CD4-positive, alpha-beta T cell (primary cell): ENCODE data around the gene ASB6. TPM values are rescaled to one million over a fixed set of nuclear protein-coding genes. Genes with fewer than 3 reads are reported as not detected.

ENCODE experiments used
- ATAC-seq: fragments of 200-7000 bp; cut with Tn5 transposase; one replicate; pipeline ENCODE4 v1.10.0; 2022; ENCODE audit warnings: mild to moderate bottlenecking; ENCODE audit not compliant: poor library complexity
- CTCF ChIA-PET: fragments of 350-600 bp; sonication (Branson Sonifier 250); formaldehyde crosslinking; loops from one replicate; lab custom pipeline; 2021; ENCODE audit warnings: antibody characterized with exemption, inconsistent platforms; lab: Charles Lee
- POLR2A ChIA-PET: fragments of 350-600 bp; sonication (Branson Sonifier 250); formaldehyde crosslinking; loops from one replicate; lab custom pipeline; 2021; ENCODE audit warnings: antibody characterized with exemption, inconsistent platforms; lab: Charles Lee
- DNase-seq, 14 experiments: peaks; one replicate each; pipeline ENCODE4 v3.0.0-alpha.2; 2013 to 2020; ENCODE audit warnings: mixed read lengths in 2 of 14
- H3K27ac ChIP-seq, 2 donors: one replicate each; pipeline versions ENCODE4 v1.5.1 to v1.7.0; 2013; ENCODE audit warnings: low read length in 2 of 2, low read depth in 1 of 2, mild to moderate bottlenecking in 1 of 2
- H3K27me3 ChIP-seq, 2 experiments: 1 replicate in 1 of 2; 2 replicates in 1 of 2; pipeline versions ENCODE4 v1.6.1 to v1.7.0; 2013; ENCODE audit warnings: low read length in 2 of 2, control low read depth in 1 of 2, mild to moderate bottlenecking in 1 of 2, moderate library complexity in 1 of 2; ENCODE audit not compliant: insufficient read depth in 2 of 2, control insufficient read depth in 1 of 2
- H3K36me3 ChIP-seq: one replicate; pipeline ENCODE4 v1.6.1; 2013; ENCODE audit warnings: low read length, control low read depth; ENCODE audit not compliant: insufficient read depth
- H3K4me1 ChIP-seq: one replicate; pipeline ENCODE4 v1.6.1; 2013; ENCODE audit warnings: low read length, control low read depth; ENCODE audit not compliant: insufficient read depth
- H3K4me3 ChIP-seq: one replicate; pipeline ENCODE4 v1.5.1; 2013; ENCODE audit warnings: mild to moderate bottlenecking, low read length, moderate library complexity
- H3K9me3 ChIP-seq, 2 experiments: 1 replicate in 1 of 2; 2 replicates in 1 of 2; pipeline versions ENCODE4 v1.6.1 to v1.7.0; 2013; ENCODE audit warnings: low read length in 2 of 2, mild to moderate bottlenecking in 2 of 2, control low read depth in 1 of 2, moderate library complexity in 1 of 2; ENCODE audit not compliant: control insufficient read depth in 1 of 2, insufficient read depth in 1 of 2
- H3K27ac Mint-ChIP-seq: one replicate; pipeline ENCODE4 v1.8.0; 2020; ENCODE audit warnings: mixed read lengths
- H3K27me3 Mint-ChIP-seq: one replicate; pipeline ENCODE4 v1.8.0; 2021; ENCODE audit warnings: mixed read lengths
- H3K36me3 Mint-ChIP-seq: one replicate; pipeline ENCODE4 v1.8.0; 2021; ENCODE audit warnings: low read depth, mixed read lengths
- H3K4me1 Mint-ChIP-seq: one replicate; pipeline ENCODE4 v1.8.0; 2021; ENCODE audit warnings: low read depth, mixed read lengths
- H3K4me3 Mint-ChIP-seq: one replicate; pipeline ENCODE4 v1.8.0; 2020; ENCODE audit warnings: mild to moderate bottlenecking, mixed read lengths
- H3K9me3 Mint-ChIP-seq: one replicate; pipeline ENCODE4 v1.8.0; 2020; ENCODE audit warnings: mixed read lengths
- intact Hi-C, 2 experiments: fragments of 100-400 bp; cut with DNase I in 1 of 2; cut with micrococcal nuclease in 1 of 2; formaldehyde crosslinking; loops; one replicate each; pipeline versions ENCODE4 v1.15.1 to v1.9.0; 2023 to 2025; cut with DNase I, micrococcal nuclease
- total RNA-seq, 174 experiments: library from RNA in 2 of 174; stranded (reverse) in 2 of 174; gene quantifications; one replicate each; pipeline ENCODE4 v1.2.3 and lab custom pipeline; 2021 to 2026
- TF ChIP-seq, protein P1 (sequence below): fragments of 200-600 bp; IDR thresholded peaks from one replicate; pipeline ENCODE4 v1.8.0; 2022; ENCODE audit warnings: antibody characterized with exemption, mild to moderate bottlenecking

The ASB6 gene
- total RNA-seq, 2 experiments from 2014 or later = 28.5 to 29.3 TPM

GRCh38 chr9:129671065-129671464 is 29.1 kb upstream of the ASB6 start:
- TF ChIP-seq, protein P1, sequence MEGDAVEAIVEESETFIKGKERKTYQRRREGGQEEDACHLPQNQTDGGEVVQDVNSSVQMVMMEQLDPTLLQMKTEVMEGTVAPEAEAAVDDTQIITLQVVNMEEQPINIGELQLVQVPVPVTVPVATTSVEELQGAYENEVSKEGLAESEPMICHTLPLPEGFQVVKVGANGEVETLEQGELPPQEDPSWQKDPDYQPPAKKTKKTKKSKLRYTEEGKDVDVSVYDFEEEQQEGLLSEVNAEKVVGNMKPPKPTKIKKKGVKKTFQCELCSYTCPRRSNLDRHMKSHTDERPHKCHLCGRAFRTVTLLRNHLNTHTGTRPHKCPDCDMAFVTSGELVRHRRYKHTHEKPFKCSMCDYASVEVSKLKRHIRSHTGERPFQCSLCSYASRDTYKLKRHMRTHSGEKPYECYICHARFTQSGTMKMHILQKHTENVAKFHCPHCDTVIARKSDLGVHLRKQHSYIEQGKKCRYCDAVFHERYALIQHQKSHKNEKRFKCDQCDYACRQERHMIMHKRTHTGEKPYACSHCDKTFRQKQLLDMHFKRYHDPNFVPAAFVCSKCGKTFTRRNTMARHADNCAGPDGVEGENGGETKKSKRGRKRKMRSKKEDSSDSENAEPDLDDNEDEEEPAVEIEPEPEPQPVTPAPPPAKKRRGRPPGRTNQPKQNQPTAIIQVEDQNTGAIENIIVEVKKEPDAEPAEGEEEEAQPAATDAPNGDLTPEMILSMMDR = no peak
- Mint-ChIP-seq H3K4me3 (no peak overlapping the region), H3K4me1 (no peaks in the 10 kb centered on the region), H3K27me3 (peaks cover 12% of the 10 kb centered on the region), H3K9me3 (no peaks in the 10 kb centered on the region), H3K36me3 (no peaks in the 10 kb centered on the region), H3K27ac (no peak overlapping the region)
- Histone ChIP-seq H3K36me3 (no peaks in the 10 kb centered on the region), H3K4me1 (peaks cover 6% of the 10 kb centered on the region), H3K27ac (no peak overlapping the region), H3K4me3 (no peak overlapping the region), H3K9me3 (peaks cover 0 to 5% of the 10 kb centered on the region in 2 experiments), H3K27me3 (peaks cover 15 to 21% of the 10 kb centered on the region in 2 experiments)
- intact Hi-C loops = no loop called here
- DNase-seq = no peak
- ATAC-seq = no peak
- CTCF ChIA-PET = no interaction called here
- POLR2A ChIA-PET = no interaction called here

GRCh38 chr9:129669946-129670345 is 28.0 kb upstream of the ASB6 start:
- H3K27ac ChIP-seq = no peak overlapping the region
- H3K9me3 ChIP-seq = peaks cover 0 to 5% of the 10 kb centered on the region in 2 experiments
- intact Hi-C loops = no loop called here
- Mint-ChIP-seq H3K27me3 (peaks cover 12% of the 10 kb centered on the region), H3K27ac (no peak overlapping the region), H3K36me3 (no peaks in the 10 kb centered on the region), H3K4me3 (no peak overlapping the region), H3K4me1 (no peaks in the 10 kb centered on the region), H3K9me3 (no peaks in the 10 kb centered on the region)
- peaks cover 12% of the 10 kb centered on the region for H3K4me1 ChIP-seq
- no peaks in the 10 kb centered on the region for H3K36me3 ChIP-seq
- TF ChIP-seq, protein P1 = no peak
- H3K27me3 ChIP-seq = peaks cover 15 to 21% of the 10 kb centered on the region in 2 experiments
- no peak overlapping the region for H3K4me3 ChIP-seq
- ChIA-PET CTCF (no interaction called here), POLR2A (no interaction called here)
- ATAC-seq (no peak), DNase-seq (no peak)

- no peak overlapping the region for H3K27ac Mint-ChIP-seq
- peaks cover 16% of the 10 kb centered on the region for H3K27me3 Mint-ChIP-seq
- H3K36me3 ChIP-seq = no peaks in the 10 kb centered on the region
- no peak overlapping the region for H3K4me3 Mint-ChIP-seq
- H3K4me1 ChIP-seq = peaks cover 15% of the 10 kb centered on the region
- H3K9me3 Mint-ChIP-seq = no peaks in the 10 kb centered on the region
- no peaks in the 10 kb centered on the region for H3K36me3 Mint-ChIP-seq
- no peak overlapping the region for H3K27ac ChIP-seq
- ChIA-PET CTCF (no interaction called here), POLR2A (no interaction called here)
- ATAC-seq (no peak), DNase-seq (no peak)
- H3K27me3 ChIP-seq = peaks cover 15 to 23% of the 10 kb centered on the region in 2 experiments
- TF ChIP-seq, protein P1 = no peak
- H3K9me3 ChIP-seq = peaks cover 0 to 5% of the 10 kb centered on the region in 2 experiments
- intact Hi-C loops = no loop called here
- H3K4me1 Mint-ChIP-seq = no peaks in the 10 kb centered on the region
- no peak overlapping the region for H3K4me3 ChIP-seq
Observed at GRCh38 chr9:129669141-129669718, 27.3 kb upstream of the ASB6 start.
